Amniotic epithelial cell (primary cell): ENCODE data around the gene MYOF.
"Not testable (repeated sequence)": the region's sequence is repeated elsewhere in the genome, so short reads cannot be mapped to it uniquely, and the experiment has no call there.

ENCODE experiments used
- DNase-seq: peaks from one replicate; pipeline ENCODE4 v3.0.0-alpha.2; 2010; ENCODE audit warnings: low read depth

Gene MYOF

DNA sequence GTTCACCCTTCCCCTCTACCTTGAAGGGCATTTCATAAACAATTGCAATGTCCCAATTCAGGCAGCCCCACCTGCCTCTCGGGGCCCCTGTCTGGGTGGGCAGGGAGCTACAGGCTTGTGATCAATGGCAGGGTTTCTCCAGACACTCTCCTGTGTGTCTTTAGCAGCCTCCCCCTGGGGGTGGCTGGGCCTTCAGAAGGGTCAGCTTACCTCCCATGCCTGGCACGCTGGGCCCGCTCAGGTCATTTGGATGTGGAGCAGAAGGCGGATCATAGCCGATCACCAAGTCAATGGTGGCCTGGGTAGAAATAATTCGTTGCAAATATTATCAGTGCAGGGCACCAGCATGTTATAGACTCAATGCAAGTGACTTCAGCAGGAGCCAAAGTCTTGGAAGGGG, 56.3 kb downstream of the MYOF start:
- no peak for DNase-seq

DNA sequence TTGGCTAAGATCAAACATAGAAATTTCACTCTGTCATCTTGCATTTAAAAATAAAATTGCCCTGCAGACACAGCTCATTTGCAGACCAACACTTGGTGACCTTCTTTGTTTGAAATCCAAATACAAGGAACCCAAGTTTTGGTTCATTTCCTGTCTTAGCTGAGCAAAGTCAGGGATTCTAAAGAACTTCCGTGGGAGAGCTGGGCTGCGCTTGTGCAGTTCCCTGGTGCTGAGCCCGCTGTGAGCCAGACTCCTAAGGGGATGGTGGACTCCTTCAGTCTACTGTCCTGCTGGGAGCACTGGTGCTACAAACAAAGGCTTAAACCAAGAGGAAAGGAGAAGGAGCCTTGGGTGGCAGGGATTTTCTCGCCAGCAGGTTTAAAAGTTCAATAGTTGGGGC, 60.0 kb downstream of the MYOF start:
- no peak for DNase-seq

GRCh38 chr10:93420944-93421825, 60.9 kb downstream of the MYOF start:
- DNase-seq, result no peak

GRCh38 chr10:93420091-93420490, 62.0 kb downstream of the MYOF start:
- DNase-seq, result peak; percentile 22

DNA sequence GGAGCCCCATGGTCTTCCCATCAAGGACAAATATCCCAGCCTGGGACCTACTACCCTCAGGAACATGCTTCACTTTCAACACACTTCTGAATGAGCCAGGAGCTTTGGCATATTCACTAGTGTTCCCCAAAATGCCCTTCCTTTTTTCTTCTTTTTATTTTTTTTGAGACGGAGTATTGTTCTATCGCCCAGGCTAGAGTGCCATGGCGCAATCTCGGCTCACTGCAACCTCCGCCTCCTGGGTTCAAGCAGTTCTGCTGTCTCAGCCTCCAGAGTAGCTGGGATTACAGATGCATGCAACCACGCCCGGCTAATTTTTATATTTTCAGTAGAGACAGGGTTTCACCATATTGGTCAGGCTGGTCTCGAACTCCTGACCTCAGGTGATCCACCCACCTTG, 63.1 kb downstream of the MYOF start:
- DNase-seq, result not testable (repeated sequence)

GRCh38 chr10:93417921-93418320, 64.2 kb downstream of the MYOF start:
- no peak for DNase-seq

- no peak for DNase-seq
These were observed 64.9 kb downstream of the MYOF start for GRCh38 chr10:93417266-93417665.

DNA sequence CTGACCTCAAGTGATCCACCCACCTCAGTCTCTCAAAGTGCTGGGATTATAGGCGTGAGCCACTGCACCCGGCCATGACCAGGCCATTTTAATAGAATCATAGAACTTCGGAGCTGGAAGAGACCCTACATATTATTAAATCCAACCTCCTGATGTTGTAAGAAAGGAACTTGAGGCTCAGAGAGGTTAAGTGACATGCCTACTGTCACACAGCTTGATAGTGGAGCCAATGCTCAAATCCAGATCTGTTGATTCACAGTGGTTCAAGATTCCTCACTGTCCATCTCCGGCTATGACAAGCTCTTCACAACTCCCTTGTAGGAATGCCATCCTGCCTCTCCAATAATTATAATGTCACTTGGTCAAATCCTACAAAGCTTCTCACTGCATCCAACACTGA, 65.3 kb downstream of the MYOF start:
- no peak for DNase-seq

DNA sequence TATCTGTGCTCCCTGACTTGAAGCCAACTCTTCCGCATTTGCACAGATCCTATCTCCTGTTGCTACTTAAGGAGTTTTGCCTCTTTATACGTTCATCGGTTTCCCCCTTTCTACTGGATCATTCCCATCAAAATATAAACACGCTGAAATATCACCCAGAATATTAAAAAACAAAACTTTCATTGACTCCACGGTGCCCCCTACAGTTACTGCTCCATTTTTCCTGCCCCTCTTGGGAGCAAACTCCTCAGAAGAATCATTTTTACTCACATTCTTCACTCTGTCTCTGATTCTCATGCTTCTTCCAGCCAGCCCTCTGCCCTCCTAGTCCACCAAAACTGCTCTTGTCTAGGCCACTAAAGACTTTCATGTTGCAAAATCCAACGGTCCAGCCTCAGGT, 66.4 kb downstream of the MYOF start:
- DNase-seq, result no peak

DNA sequence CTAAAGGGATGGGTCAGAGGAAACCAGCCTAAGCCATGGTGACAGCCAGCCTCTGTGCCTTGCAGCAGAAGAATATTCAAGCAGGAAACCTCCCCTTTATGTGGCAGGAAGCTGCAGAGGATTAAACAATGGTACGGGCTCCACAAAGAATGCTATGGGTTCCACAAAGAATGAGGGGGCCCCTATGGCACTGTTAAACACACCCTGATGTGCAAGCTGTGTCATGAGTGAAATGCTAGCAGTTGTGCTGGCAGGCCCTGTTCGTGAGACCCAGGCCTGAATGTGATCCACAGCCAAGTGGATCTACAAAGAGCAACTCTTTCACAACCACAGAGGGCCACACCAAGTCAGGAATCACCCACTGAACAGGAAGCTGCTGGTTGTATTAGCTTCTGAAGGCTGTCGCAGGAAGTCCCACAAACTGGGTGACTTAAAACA, 68.9 kb downstream of the MYOF start:
- no peak for DNase-seq

GRCh38 chr10:93412801-93413200, 69.3 kb downstream of the MYOF start:
- DNase-seq, result no peak

DNA sequence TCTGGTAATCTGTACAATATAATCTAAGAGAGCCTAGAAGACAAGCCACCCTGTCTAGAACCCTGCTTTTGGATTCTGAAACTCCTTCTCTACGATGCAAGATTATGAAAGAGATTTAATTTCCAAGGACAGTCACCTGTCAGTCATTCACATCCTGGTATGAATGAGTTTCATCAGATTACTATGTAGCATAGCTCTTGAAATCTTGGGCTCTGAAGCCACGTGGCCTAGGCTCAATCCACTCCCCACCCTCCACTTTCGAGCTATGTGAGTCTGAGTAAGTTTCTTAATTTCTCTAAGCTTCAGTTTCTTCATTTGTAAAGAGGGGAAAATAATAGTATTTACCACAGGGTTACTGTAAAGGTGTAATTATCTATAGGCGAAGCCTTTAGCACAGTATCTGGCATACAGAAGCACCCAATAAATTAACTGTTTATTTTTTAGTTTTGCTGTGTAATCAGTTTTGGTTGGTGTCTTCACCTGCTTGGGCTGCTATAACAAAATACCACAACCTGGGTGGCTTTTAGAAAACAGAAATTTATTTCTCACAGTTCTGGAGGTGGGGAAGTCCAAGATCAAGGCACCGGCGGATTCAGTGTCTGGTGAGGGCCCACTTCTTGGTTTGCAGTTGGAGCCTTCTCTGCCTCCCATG, 71.3 kb downstream of the MYOF start:
- DNase-seq, result no peak

- DNase-seq, result peak; percentile 33
These were observed 73.4 kb downstream of the MYOF start for GRCh38 chr10:93408783-93409182.

GRCh38 chr10:93406364-93407145, 75.6 kb downstream of the MYOF start:
- peak; percentile 85 for DNase-seq

GRCh38 chr10:93404048-93404354, 78.1 kb downstream of the MYOF start:
- no peak for DNase-seq

DNA sequence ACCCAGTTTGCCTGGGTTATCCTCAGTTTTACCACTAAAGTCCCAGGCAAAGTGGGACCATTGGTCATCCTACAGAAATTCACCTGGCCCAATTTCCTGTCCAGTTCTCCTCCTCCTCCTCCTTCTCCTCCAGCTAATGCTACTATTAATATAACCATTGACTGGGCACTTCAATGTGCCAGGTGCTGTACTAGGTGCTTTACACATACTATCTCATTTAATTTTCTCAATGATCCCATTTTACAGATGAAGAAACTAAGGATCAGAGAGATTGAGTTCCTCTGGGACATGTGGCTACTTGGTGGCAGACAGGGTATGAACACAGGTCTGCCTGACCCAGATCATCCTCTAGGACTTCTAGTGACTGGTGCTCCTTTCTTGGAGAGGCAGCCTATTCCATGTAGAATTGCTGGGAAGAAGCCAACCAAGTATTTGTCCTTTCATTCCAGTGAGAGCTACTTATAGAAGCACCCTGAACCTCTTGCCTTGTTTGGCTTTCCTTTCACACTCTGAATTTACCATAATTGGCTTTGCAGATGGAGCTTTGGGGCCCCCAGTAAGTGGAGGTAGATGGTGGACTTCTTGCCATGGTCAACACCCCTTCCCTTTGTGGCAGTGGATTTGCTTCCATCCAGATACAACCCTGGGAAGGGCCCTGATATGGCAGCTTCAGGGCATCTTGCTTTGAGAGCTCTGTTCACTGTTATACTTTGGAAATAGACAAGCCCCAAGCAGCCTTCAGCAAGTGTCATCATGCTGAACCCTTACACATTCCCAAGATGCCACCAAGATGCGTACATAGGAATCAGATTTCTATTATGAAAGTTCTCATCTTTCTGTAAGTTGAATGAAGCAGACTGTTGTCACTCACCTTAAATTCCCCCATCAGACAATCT, 78.7 kb downstream of the MYOF start:
- no peak for DNase-seq

DNA sequence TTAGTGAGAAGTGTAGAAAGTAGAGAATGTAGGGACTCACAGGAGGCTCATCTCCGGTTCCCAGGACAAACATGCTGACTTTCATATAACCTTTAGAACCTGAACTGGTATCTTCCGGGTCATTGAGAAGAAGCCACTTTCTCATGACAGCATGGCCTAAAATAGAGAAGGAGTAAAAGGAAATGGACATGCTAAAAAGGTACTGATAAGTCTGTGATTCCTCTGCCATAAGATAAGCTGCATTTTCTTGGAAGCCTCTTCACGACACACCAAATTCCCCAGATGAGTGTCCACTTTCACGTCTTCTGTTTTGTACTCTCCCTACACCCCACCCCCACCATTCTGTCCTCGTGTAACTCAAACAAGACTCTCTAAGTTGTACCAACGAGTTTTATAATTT, 79.9 kb downstream of the MYOF start:
- no peak for DNase-seq

DNA sequence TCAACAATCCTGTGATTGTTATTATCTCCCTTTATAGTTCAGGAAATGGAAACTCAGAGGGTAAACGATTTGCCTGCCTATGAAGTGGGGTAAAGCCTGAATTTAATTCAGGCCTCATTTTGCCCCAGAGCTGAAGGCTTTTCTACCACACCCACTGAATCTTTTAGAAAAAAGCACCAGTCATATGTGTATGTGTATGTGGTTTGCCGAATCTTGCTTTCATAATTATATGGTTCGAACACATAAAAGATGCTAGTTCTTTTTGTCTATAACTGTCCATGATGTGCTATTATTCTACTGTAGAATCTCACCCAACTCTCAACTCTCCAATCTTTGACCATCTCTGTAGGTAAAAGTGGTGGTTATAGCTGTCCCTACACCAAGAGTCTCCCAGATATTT, 83.6 kb downstream of the MYOF start:
- no peak for DNase-seq

DNA sequence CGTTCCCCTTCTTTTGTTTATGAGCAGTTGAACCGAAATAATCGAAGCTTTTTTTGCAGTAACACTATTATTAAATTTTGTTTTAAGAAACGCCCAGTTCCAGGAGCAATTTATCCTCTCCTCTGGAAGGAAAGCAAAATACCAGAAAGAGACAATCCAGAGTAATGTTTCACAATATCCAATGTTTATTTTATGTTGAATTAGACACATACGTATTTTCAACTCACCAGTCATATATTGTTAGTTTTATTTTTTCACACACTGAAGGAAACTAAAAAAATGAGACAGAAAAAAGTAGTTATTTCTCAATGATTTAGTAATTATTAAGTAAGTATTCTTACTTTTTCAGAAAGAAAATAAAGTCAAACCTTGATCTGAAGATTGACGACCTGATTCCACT, 85.1 kb downstream of the MYOF start:
- DNase-seq, result peak; percentile 29

DNA sequence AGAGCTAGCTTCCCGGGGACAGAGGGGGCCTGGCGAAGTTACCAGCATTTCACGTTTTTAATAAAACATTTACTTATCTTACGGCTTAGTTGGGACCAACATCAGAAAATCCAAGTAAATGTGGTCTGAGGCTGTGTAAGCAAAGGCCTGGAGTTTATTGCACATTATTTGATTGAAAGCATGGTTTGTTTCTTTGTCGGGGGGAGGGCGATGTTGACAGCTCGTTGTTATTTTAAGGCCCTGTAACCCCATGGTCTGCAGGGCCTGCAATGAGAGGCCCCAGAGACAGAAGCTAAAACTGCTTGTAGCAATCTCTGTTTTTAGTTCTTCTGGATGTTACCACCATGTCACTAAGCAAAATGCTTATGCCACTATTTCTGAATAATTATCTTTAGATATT, 88.9 kb downstream of the MYOF start:
- peak; percentile 57 for DNase-seq

DNA sequence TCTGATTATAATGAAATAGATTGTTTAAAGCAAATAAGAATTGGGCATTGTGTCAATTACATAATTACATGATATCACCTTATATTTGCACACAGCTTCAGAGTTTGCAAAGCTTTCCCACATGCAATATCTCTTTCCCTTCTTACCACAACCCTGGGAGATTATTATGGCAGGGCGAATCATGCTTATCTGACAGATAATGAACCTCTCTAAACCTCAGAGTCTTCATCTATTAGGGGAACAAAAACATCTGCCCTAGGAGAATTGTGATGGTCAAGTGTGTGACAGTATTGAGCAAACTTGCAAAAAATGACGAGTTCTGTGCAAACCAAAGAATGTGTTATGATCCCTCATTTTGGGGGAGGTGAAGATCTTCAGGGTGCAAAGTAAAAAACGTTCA, 90.0 kb downstream of the MYOF start:
- peak; percentile 71 for DNase-seq
